Fibroblast of lung (primary cell): Measurements from ENCODE around the gene ATOH8.

Experiments
- CTCF ChIP-seq, 2 donors: IDR thresholded peaks in 1 of 2; conservative IDR thresholded peaks in 1 of 2; 1 replicate in 1 of 2; 2 replicates in 1 of 2; pipeline ENCODE4 v1.5.1; 2011 to 2012; ENCODE audit warnings: low read length in 2 of 2, control low read depth in 1 of 2, inconsistent platforms in 1 of 2, low read depth in 1 of 2, mild to moderate bottlenecking in 1 of 2
- EZH2 ChIP-seq: IDR thresholded peaks from 2 replicates; pipeline ENCODE4 v1.5.1; 2012; ENCODE audit warnings: low read length, control low read depth, mild to moderate bottlenecking; ENCODE audit errors: missing control alignments

GRCh38 chr2:85826990-85827878, 73.4 kb downstream of the ATOH8 start:
- TF ChIP-seq CTCF (conservative IDR thresholded peaks at IDR 0.05 in 1 of 2, IDR thresholded peaks at IDR 0.05 in 1 of 2; ENCODE audit: low read depth in 1 of 2, low read length in 2 of 2), result peak; percentile 76 to 84
- TF ChIP-seq EZH2, result no peak
